GM23338 (cell line): ENCODE measurements around the gene NRSN2. TPM values are rescaled to one million over a fixed set of nuclear protein-coding genes. Genes with fewer than 3 reads are reported as not detected.

Source experiments
- ATAC-seq: fragments of 200-7000 bp; cut with Tn5 transposase; 3 replicates; pipeline ENCODE4 v1.9.1; 2020
- DNase-seq: peaks from one replicate; pipeline ENCODE4 v3.0.0-alpha.2; 2015; ENCODE audit warnings: low spot score
- H2AFZ ChIP-seq: fragments of 200-600 bp; sonication (generic); 2 replicates; pipeline ENCODE4 v1.8.0; 2016; ENCODE audit warnings: antibody characterized with exemption, mild to moderate bottlenecking, moderate library complexity
- H3F3A ChIP-seq: fragments of 200-600 bp; sonication (generic); replicated peaks from 2 replicates; pipeline ENCODE4 v1.8.0; 2017; ENCODE audit warnings: antibody characterized with exemption, mixed run types, low read depth
- H3K27ac ChIP-seq: fragments of 200-600 bp; sonication (generic); 2 replicates; pipeline ENCODE4 v1.6.1; 2016; ENCODE audit warnings: low read depth
- H3K27me3 ChIP-seq: fragments of 200-600 bp; sonication (generic); 2 replicates; pipeline ENCODE4 v1.8.0; 2016; ENCODE audit warnings: mild to moderate bottlenecking, mixed run types, moderate library complexity; ENCODE audit not compliant: insufficient read depth
- H3K36me3 ChIP-seq: fragments of 200-600 bp; sonication (generic); 2 replicates; pipeline ENCODE4 v1.8.0; 2016; ENCODE audit warnings: mild to moderate bottlenecking; ENCODE audit not compliant: insufficient read depth
- H3K4me1 ChIP-seq: fragments of 200-600 bp; sonication (generic); 2 replicates; pipeline ENCODE4 v1.8.0; 2016; ENCODE audit warnings: mild to moderate bottlenecking, moderate library complexity; ENCODE audit not compliant: insufficient read depth
- H3K4me2 ChIP-seq: fragments of 200-600 bp; sonication (generic); 2 replicates; pipeline ENCODE4 v1.7.1; 2017; ENCODE audit warnings: mixed run types
- H3K4me3 ChIP-seq: fragments of 200-600 bp; sonication (generic); 2 replicates; pipeline ENCODE4 v1.6.1; 2016; ENCODE audit warnings: mixed run types
- H3K79me2 ChIP-seq: fragments of 200-600 bp; sonication (generic); replicated peaks from 2 replicates; pipeline ENCODE4 v1.8.0; 2017; ENCODE audit warnings: mild to moderate bottlenecking; ENCODE audit not compliant: insufficient read depth
- H3K9me2 ChIP-seq: fragments of 200-600 bp; sonication (generic); 2 replicates; pipeline ENCODE4 v1.8.0; 2017; ENCODE audit not compliant: insufficient read depth
- H4K20me1 ChIP-seq: fragments of 200-600 bp; sonication (generic); replicated peaks from 2 replicates; pipeline ENCODE4 v1.8.0; 2017; ENCODE audit warnings: mild to moderate bottlenecking; ENCODE audit not compliant: insufficient read depth
- H3K27ac Mint-ChIP-seq: 2 replicates; pipeline ENCODE4 v1.8.0; 2020; ENCODE audit warnings: inconsistent platforms, mild to moderate bottlenecking, moderate library complexity, mixed read lengths
- H3K27me3 Mint-ChIP-seq: 3 replicates; pipeline ENCODE4 v1.8.0; 2022; ENCODE audit warnings: low read depth, mild to moderate bottlenecking, moderate library complexity, mixed read lengths, inconsistent platforms; ENCODE audit not compliant: insufficient read depth, poor library complexity
- H3K36me3 Mint-ChIP-seq: 3 replicates; pipeline ENCODE4 v1.8.0; 2021; ENCODE audit warnings: low read depth, mild to moderate bottlenecking, inconsistent platforms, moderate library complexity, mixed read lengths
- H3K4me1 Mint-ChIP-seq: 3 replicates; pipeline ENCODE4 v1.8.0; 2020; ENCODE audit warnings: mild to moderate bottlenecking, inconsistent platforms, mixed read lengths
- H3K4me3 Mint-ChIP-seq: 3 replicates; pipeline ENCODE4 v1.8.0; 2021; ENCODE audit warnings: moderate library complexity, mild to moderate bottlenecking, inconsistent platforms, mixed read lengths
- H3K9me3 Mint-ChIP-seq: 3 replicates; pipeline ENCODE4 v1.8.0; 2020; ENCODE audit warnings: moderate library complexity, mild to moderate bottlenecking, inconsistent platforms, mixed read lengths
- EZH2 ChIP-seq: fragments of 200-600 bp; sonication (generic); IDR thresholded peaks from one replicate; pipeline ENCODE4 v1.8.0; 2017; ENCODE audit warnings: antibody characterized with exemption, mild to moderate bottlenecking, low read depth; ENCODE audit not compliant: unreplicated experiment
- STAT1 ChIP-seq: IDR thresholded peaks from one replicate; pipeline ENCODE4 v1.6.1; 2016; ENCODE audit warnings: antibody characterized with exemption; ENCODE audit not compliant: unreplicated experiment
- polyA plus RNA-seq: library from polyadenylated mRNA; unstranded; fragments of >200 nt; fragmentation: Nextera tagmentation; extraction: Ambion mirVana; gene quantifications from 2 replicates; pipeline ENCODE4 v1.2.1, GENCODE V29; 2016
- total RNA-seq: library from RNA; depleted of rRNA; stranded (reverse); fragments of >200 nt; shearing (Covaris generic); gene quantifications from 2 replicates; pipeline ENCODE4 v1.2.3, GENCODE V29; 2014
- TF ChIP-seq, protein P1 (sequence below): IDR thresholded peaks from 2 replicates; pipeline ENCODE4 v1.6.1; 2016; ENCODE audit warnings: antibody characterized with exemption
- TF ChIP-seq, protein P2 (sequence below), 2 experiments: fragments of 200-600 bp in 1 of 2; sonication (generic) in 1 of 2; conservative IDR thresholded peaks; 2 replicates each; pipeline versions ENCODE4 v1.5.1 to v1.6.1; 2016 to 2017; ENCODE audit warnings: antibody characterized with exemption in 2 of 2, low read depth in 2 of 2, mild to moderate bottlenecking in 2 of 2, moderate library complexity in 1 of 2
- TF ChIP-seq, protein P3 (sequence below): IDR thresholded peaks from one replicate; pipeline ENCODE4 v1.6.1; 2018; ENCODE audit warnings: antibody characterized with exemption; ENCODE audit not compliant: unreplicated experiment
- TF ChIP-seq, protein P4 (sequence below): fragments of 250-450 bp; sonication (Bioruptor Pico); IDR thresholded peaks from 2 replicates; pipeline ENCODE4 v1.5.0; 2020; ENCODE audit warnings: mild to moderate bottlenecking, moderate library complexity

Gene NRSN2
- total and polyA plus RNA-seq, 2 experiments from 2014 or later, result 14.4 to 17.9 TPM

DNA sequence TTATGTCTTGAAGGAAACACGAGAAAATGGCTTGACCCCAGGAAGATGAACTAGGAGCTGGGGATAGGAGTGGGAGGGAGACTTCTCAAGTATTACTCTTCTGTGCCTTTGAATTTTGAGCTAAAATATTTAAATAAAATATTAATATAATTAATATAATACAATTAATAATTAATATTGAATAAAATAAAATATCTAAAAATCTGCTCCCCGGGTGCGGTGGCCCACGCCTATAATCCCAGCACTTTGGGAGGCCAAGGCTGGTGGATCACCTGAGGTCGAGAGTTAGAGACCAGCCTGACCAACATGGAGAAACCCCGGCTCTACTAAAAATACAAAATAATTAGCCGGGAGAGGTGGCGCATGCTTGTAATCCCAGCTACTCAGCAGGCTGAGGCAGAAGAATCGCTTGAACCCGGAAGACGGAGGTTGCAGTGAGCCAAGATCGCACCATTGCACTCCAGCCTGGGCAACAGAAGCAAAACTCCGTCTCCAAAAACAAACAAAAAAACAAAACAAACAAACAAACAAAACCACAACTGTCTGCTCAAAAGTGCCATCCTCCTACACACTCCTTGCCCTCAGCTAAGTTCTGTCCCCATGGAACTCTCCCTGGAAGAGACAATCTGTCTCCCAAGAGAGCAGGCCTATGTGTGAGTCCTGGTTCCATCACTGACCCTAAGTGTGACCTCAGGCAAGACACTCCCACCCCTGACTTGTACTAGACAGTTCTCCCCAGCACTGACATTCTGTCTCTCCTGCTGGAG lies 20.0 kb downstream of the NRSN2 start:
- no peaks in the 10 kb centered on the region for H3K9me2 ChIP-seq
- no peaks in the 10 kb centered on the region for H3K27me3 ChIP-seq
- H4K20me1 ChIP-seq, result no peaks in the 10 kb centered on the region
- DNase-seq (no peak), ATAC-seq (no peak)
- H3F3A ChIP-seq, result 0 out of 2 replicates have a peak, but pooled peaks cover 3% of the 10 kb centered on the region
- H3K27ac Mint-ChIP-seq, result no peak overlapping the region
- H3K36me3 ChIP-seq, result no peaks in the 10 kb centered on the region
- peaks cover 17% of the 10 kb centered on the region for H3K4me1 Mint-ChIP-seq
- TF ChIP-seq, protein P1, sequence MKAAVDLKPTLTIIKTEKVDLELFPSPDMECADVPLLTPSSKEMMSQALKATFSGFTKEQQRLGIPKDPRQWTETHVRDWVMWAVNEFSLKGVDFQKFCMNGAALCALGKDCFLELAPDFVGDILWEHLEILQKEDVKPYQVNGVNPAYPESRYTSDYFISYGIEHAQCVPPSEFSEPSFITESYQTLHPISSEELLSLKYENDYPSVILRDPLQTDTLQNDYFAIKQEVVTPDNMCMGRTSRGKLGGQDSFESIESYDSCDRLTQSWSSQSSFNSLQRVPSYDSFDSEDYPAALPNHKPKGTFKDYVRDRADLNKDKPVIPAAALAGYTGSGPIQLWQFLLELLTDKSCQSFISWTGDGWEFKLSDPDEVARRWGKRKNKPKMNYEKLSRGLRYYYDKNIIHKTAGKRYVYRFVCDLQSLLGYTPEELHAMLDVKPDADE, result no peak
- TF ChIP-seq, protein P2, sequence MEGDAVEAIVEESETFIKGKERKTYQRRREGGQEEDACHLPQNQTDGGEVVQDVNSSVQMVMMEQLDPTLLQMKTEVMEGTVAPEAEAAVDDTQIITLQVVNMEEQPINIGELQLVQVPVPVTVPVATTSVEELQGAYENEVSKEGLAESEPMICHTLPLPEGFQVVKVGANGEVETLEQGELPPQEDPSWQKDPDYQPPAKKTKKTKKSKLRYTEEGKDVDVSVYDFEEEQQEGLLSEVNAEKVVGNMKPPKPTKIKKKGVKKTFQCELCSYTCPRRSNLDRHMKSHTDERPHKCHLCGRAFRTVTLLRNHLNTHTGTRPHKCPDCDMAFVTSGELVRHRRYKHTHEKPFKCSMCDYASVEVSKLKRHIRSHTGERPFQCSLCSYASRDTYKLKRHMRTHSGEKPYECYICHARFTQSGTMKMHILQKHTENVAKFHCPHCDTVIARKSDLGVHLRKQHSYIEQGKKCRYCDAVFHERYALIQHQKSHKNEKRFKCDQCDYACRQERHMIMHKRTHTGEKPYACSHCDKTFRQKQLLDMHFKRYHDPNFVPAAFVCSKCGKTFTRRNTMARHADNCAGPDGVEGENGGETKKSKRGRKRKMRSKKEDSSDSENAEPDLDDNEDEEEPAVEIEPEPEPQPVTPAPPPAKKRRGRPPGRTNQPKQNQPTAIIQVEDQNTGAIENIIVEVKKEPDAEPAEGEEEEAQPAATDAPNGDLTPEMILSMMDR (conservative IDR thresholded peaks at IDR 0.05; ENCODE audit: low read depth in 2 of 2), result no peak
- TF ChIP-seq, protein P3, sequence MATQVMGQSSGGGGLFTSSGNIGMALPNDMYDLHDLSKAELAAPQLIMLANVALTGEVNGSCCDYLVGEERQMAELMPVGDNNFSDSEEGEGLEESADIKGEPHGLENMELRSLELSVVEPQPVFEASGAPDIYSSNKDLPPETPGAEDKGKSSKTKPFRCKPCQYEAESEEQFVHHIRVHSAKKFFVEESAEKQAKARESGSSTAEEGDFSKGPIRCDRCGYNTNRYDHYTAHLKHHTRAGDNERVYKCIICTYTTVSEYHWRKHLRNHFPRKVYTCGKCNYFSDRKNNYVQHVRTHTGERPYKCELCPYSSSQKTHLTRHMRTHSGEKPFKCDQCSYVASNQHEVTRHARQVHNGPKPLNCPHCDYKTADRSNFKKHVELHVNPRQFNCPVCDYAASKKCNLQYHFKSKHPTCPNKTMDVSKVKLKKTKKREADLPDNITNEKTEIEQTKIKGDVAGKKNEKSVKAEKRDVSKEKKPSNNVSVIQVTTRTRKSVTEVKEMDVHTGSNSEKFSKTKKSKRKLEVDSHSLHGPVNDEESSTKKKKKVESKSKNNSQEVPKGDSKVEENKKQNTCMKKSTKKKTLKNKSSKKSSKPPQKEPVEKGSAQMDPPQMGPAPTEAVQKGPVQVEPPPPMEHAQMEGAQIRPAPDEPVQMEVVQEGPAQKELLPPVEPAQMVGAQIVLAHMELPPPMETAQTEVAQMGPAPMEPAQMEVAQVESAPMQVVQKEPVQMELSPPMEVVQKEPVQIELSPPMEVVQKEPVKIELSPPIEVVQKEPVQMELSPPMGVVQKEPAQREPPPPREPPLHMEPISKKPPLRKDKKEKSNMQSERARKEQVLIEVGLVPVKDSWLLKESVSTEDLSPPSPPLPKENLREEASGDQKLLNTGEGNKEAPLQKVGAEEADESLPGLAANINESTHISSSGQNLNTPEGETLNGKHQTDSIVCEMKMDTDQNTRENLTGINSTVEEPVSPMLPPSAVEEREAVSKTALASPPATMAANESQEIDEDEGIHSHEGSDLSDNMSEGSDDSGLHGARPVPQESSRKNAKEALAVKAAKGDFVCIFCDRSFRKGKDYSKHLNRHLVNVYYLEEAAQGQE, result no peak
- TF ChIP-seq STAT1 (no peak), EZH2 (no peak)
- TF ChIP-seq, protein P4, sequence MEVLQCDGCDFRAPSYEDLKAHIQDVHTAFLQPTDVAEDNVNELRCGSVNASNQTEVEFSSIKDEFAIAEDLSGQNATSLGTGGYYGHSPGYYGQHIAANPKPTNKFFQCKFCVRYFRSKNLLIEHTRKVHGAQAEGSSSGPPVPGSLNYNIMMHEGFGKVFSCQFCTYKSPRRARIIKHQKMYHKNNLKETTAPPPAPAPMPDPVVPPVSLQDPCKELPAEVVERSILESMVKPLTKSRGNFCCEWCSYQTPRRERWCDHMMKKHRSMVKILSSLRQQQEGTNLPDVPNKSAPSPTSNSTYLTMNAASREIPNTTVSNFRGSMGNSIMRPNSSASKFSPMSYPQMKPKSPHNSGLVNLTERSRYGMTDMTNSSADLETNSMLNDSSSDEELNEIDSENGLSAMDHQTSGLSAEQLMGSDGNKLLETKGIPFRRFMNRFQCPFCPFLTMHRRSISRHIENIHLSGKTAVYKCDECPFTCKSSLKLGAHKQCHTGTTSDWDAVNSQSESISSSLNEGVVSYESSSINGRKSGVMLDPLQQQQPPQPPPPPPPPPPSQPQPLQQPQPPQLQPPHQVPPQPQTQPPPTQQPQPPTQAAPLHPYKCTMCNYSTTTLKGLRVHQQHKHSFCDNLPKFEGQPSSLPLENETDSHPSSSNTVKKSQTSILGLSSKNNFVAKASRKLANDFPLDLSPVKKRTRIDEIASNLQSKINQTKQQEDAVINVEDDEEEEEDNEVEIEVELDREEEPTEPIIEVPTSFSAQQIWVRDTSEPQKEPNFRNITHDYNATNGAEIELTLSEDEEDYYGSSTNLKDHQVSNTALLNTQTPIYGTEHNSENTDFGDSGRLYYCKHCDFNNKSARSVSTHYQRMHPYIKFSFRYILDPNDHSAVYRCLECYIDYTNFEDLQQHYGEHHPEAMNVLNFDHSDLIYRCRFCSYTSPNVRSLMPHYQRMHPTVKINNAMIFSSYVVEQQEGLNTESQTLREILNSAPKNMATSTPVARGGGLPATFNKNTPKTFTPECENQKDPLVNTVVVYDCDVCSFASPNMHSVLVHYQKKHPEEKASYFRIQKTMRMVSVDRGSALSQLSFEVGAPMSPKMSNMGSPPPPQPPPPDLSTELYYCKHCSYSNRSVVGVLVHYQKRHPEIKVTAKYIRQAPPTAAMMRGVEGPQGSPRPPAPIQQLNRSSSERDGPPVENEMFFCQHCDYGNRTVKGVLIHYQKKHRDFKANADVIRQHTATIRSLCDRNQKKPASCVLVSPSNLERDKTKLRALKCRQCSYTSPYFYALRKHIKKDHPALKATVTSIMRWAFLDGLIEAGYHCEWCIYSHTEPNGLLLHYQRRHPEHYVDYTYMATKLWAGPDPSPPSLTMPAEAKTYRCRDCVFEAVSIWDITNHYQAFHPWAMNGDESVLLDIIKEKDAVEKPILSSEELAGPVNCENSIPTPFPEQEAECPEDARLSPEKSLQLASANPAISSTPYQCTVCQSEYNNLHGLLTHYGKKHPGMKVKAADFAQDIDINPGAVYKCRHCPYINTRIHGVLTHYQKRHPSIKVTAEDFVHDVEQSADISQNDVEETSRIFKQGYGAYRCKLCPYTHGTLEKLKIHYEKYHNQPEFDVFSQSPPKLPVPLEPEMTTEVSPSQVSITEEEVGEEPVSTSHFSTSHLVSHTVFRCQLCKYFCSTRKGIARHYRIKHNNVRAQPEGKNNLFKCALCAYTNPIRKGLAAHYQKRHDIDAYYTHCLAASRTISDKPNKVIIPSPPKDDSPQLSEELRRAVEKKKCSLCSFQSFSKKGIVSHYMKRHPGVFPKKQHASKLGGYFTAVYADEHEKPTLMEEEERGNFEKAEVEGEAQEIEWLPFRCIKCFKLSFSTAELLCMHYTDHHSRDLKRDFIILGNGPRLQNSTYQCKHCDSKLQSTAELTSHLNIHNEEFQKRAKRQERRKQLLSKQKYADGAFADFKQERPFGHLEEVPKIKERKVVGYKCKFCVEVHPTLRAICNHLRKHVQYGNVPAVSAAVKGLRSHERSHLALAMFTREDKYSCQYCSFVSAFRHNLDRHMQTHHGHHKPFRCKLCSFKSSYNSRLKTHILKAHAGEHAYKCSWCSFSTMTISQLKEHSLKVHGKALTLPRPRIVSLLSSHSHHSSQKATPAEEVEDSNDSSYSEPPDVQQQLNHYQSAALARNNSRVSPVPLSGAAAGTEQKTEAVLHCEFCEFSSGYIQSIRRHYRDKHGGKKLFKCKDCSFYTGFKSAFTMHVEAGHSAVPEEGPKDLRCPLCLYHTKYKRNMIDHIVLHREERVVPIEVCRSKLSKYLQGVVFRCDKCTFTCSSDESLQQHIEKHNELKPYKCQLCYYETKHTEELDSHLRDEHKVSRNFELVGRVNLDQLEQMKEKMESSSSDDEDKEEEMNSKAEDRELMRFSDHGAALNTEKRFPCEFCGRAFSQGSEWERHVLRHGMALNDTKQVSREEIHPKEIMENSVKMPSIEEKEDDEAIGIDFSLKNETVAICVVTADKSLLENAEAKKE (CRISPR knock-in tag), result no peak
- H3K79me2 ChIP-seq, result no peaks in the 10 kb centered on the region
- H3K4me2 ChIP-seq, result no peak overlapping the region
- H2AFZ ChIP-seq, result no peak overlapping the region
- no peak overlapping the region for H3K4me3 Mint-ChIP-seq
- no peak overlapping the region for H3K27ac ChIP-seq
- peaks cover 16% of the 10 kb centered on the region for H3K27me3 Mint-ChIP-seq
- H3K4me3 ChIP-seq, result no peak overlapping the region
- H3K9me3 Mint-ChIP-seq, result no peaks in the 10 kb centered on the region
- no peaks in the 10 kb centered on the region; the same call in 1 of the 2 replicates for H3K4me1 ChIP-seq
- H3K36me3 Mint-ChIP-seq, result no peaks in the 10 kb centered on the region
